Keratinocyte (primary cell): ENCODE results near the gene ITIH3. TPM values are rescaled to one million over a fixed set of nuclear protein-coding genes. Genes with fewer than 3 reads are reported as not detected.

Experiments
- DNase-seq: peaks from one replicate; pipeline ENCODE4 v3.0.0-alpha.2; 2011; ENCODE audit warnings: low read depth, missing footprints, low spot score
- FAIRE-seq: peaks from 2 replicates; lab custom pipeline; 2011; peaks lifted over from hg19 to GRCh38; lab: Jason Lieb, UNC
- H2AFZ ChIP-seq: 2 replicates; pipeline ENCODE4 v1.6.0; 2012; ENCODE audit warnings: low read length, control low read depth, inconsistent platforms; ENCODE audit not compliant: control insufficient read depth
- H3K27ac ChIP-seq: 2 replicates; pipeline ENCODE4 v1.5.1; 2011; ENCODE audit warnings: low read length; ENCODE audit not compliant: control insufficient read depth, insufficient read depth
- H3K27me3 ChIP-seq: 3 replicates; pipeline ENCODE4 v1.6.0; 2011; ENCODE audit warnings: low read length; ENCODE audit not compliant: control insufficient read depth, insufficient read depth; ENCODE audit errors: extremely low read depth
- H3K36me3 ChIP-seq, 2 experiments: 2 replicates in 1 of 2; 3 replicates in 1 of 2; pipeline ENCODE4 v1.5.1; 2011; ENCODE audit warnings: low read length in 2 of 2, mild to moderate bottlenecking in 1 of 2; ENCODE audit not compliant: control insufficient read depth in 2 of 2, insufficient read depth in 2 of 2; ENCODE audit errors: extremely low read depth in 1 of 2
- H3K4me1 ChIP-seq: 3 replicates; pipeline ENCODE4 v1.5.1; 2011; ENCODE audit warnings: low read length; ENCODE audit not compliant: control insufficient read depth, insufficient read depth; ENCODE audit errors: extremely low read depth
- H3K4me2 ChIP-seq: 3 replicates; pipeline ENCODE4 v1.6.0; 2011; ENCODE audit warnings: low read depth, low read length; ENCODE audit not compliant: control insufficient read depth, insufficient read depth; ENCODE audit errors: extremely low read depth
- H3K4me3 ChIP-seq, 3 experiments: fragments of 200-600 bp in 1 of 3; sonication (generic) in 1 of 3; 2 replicates in 2 of 3; 3 replicates in 1 of 3; pipeline ENCODE4 v1.5.1; 2011 to 2016; ENCODE audit warnings: low read length in 3 of 3, mild to moderate bottlenecking in 3 of 3, control low read depth in 2 of 3, inconsistent platforms in 1 of 3, low read depth in 1 of 3, mixed read lengths in 1 of 3, mixed run types in 1 of 3, moderate library complexity in 1 of 3; ENCODE audit not compliant: control insufficient read depth in 2 of 3, insufficient read depth in 2 of 3; ENCODE audit errors: extremely low read depth in 1 of 3
- H3K79me2 ChIP-seq: 2 replicates; pipeline ENCODE4 v1.6.0; 2012; ENCODE audit warnings: low read length; ENCODE audit not compliant: control insufficient read depth, insufficient read depth
- H3K9ac ChIP-seq: 3 replicates; pipeline ENCODE4 v1.6.0; 2011; ENCODE audit warnings: low read length; ENCODE audit not compliant: control insufficient read depth, insufficient read depth; ENCODE audit errors: extremely low read depth
- H3K9me1 ChIP-seq: 3 replicates; pipeline ENCODE4 v1.6.0; 2011; ENCODE audit warnings: low read length; ENCODE audit not compliant: control insufficient read depth, insufficient read depth; ENCODE audit errors: extremely low read depth
- H3K9me3 ChIP-seq: 2 replicates; pipeline ENCODE4 v1.5.1; 2012; ENCODE audit warnings: low read depth, low read length; ENCODE audit not compliant: control insufficient read depth
- H4K20me1 ChIP-seq: 3 replicates; pipeline ENCODE4 v1.6.0; 2011; ENCODE audit warnings: low read length; ENCODE audit not compliant: control insufficient read depth, insufficient read depth; ENCODE audit errors: extremely low read depth
- CTCF ChIP-seq, 3 experiments: IDR thresholded peaks in 1 of 3; conservative IDR thresholded peaks in 1 of 3; optimal IDR thresholded peaks in 1 of 3; 2 replicates in 2 of 3; 3 replicates in 1 of 3; pipeline versions ENCODE3 to v1.5.1; 2011; ENCODE audit warnings: low read length in 3 of 3, mild to moderate bottlenecking in 3 of 3, moderate library complexity in 2 of 3, control low read depth in 1 of 3, inconsistent platforms in 1 of 3; ENCODE audit not compliant: insufficient read depth in 2 of 3; ENCODE audit errors: extremely low read depth in 1 of 3
- EZH2 ChIP-seq: IDR thresholded peaks from one replicate; pipeline ENCODE4 v1.6.1; 2012; ENCODE audit warnings: inconsistent platforms, mild to moderate bottlenecking, low read length, moderate library complexity
- dilution Hi-C: fragments of 300-500 bp; cut with MboI; formaldehyde crosslinking; loops from one replicate; pipeline ENCODE4 v1.7.0; 2020; ENCODE audit warnings: low sequenced_read_pairs; ENCODE audit not compliant: extremely low pct_ligation_motif_present
- polyA plus RNA-seq, 5 experiments: library from polyadenylated mRNA; depleted of rRNA in 3 of 5; stranded (reverse) in 3 of 5; stranded (forward) in 1 of 5; unstranded in 1 of 5; fragments of >200 nt; gene quantifications; 1 replicate in 1 of 5; 2 replicates in 3 of 5; 3 replicates in 1 of 5; pipeline versions ENCODE4 v1.2.1 to v1.2.3, GENCODE V29; 2011 to 2012; ENCODE audit warnings: missing spikeins in 2 of 5, low read depth in 1 of 5, low replicate concordance in 1 of 5

ITIH3 gene
- polyA plus RNA-seq, 1 donor (not counting 4 experiments of a cell fraction or from before 2014, with no cell fraction given) = not detected

GRCh38 chr3:52833202-52833601, 38.6 kb downstream of the ITIH3 start:
- peaks cover 16% of the 10 kb centered on the region for H3K4me1 ChIP-seq
- dilution Hi-C loops = no loop called here

GRCh38 chr3:52834871-52835501, 40.4 kb downstream of the ITIH3 start, which contains the start of gene MUSTN1:
Gene MUSTN1 (minus strand): TSS chr3:52835019. CDS start chr3:52834948, 71 bp downstream.
- no peak within 1 kb of the TSS for H3K4me2 ChIP-seq
- FAIRE-seq = no peak
- H3K9me1 ChIP-seq = no peaks in the 10 kb centered on the region
- peaks cover 15% of the 10 kb centered on the region for H3K4me1 ChIP-seq
- no peak within 1 kb of the TSS for H2AFZ ChIP-seq
- no peak within 1 kb of the TSS for H3K9ac ChIP-seq
- no peak for DNase-seq
- no peaks in the 10 kb centered on the region for H3K27me3 ChIP-seq
- H4K20me1 ChIP-seq = no peaks in the 10 kb centered on the region
- dilution Hi-C loops = no loop called here
- H3K27ac ChIP-seq = no peak within 1 kb of the TSS
- TF ChIP-seq EZH2 (no peak), CTCF (optimal IDR thresholded peaks at IDR 0.05 in 1 of 3, IDR thresholded peaks at IDR 0.05 in 1 of 3, conservative IDR thresholded peaks at IDR 0.05 in 1 of 3; ENCODE audit: extremely low read depth in 1 of 3, insufficient read depth in 2 of 3, low read length in 3 of 3) (no peak)
- H3K4me3 ChIP-seq = no peak within 1 kb of the TSS
- H3K79me2 ChIP-seq = no peaks in the 10 kb centered on the region
- H3K36me3 ChIP-seq = peaks cover 0 to 1% of the 10 kb centered on the region in 2 experiments
- no peaks in the 10 kb centered on the region for H3K9me3 ChIP-seq

More at GRCh38 chr3:52833202-52833601, 38.6 kb downstream of the ITIH3 start:
- Histone ChIP-seq H3K4me3 (no peak overlapping the region), H3K9me1 (no peaks in the 10 kb centered on the region), H3K4me2 (no peak overlapping the region), H3K27me3 (no peaks in the 10 kb centered on the region), H3K9ac (no peak overlapping the region), H3K9me3 (no peaks in the 10 kb centered on the region), H3K27ac (no peak overlapping the region), H3K36me3 (peaks cover 0 to 1% of the 10 kb centered on the region in 2 experiments), H2AFZ (no peak overlapping the region), H3K79me2 (no peaks in the 10 kb centered on the region), H4K20me1 (no peaks in the 10 kb centered on the region)
- DNase-seq = no peak
- FAIRE-seq = no peak
- TF ChIP-seq CTCF (optimal IDR thresholded peaks at IDR 0.05 in 1 of 3, IDR thresholded peaks at IDR 0.05 in 1 of 3, conservative IDR thresholded peaks at IDR 0.05 in 1 of 3; ENCODE audit: extremely low read depth in 1 of 3, insufficient read depth in 2 of 3, low read length in 3 of 3) (no peak), EZH2 (no peak)
